GM19372 (cell line): Measurements from ENCODE around the gene FAM241A.
"Not testable (repeated sequence)": the region's sequence is repeated elsewhere in the genome, so short reads cannot be mapped to it uniquely, and the experiment has no call there.

Experiments
- ATAC-seq: cut with Tn5 transposase; IDR thresholded peaks from one replicate; pipeline ENCODE4 v1.9.1; 2021; ENCODE audit warnings: mild to moderate bottlenecking, low read depth, moderate library complexity; ENCODE audit not compliant: unreplicated experiment

FAM241A gene

GRCh38 chr4:112145326-112145789 is at the start of gene FAM241A:
Gene FAM241A, plus strand, starts transcription at chr4:112145454. Its CDS starts 127 bp downstream, at chr4:112145581.
- ATAC-seq: peak; percentile 89

GRCh38 chr4:112098841-112099530 is 46.3 kb upstream of the FAM241A start:
- no peak for ATAC-seq

- peak; percentile 68 for ATAC-seq
These were observed 45.5 kb upstream of the FAM241A start for GRCh38 chr4:112099701-112100297.

GRCh38 chr4:112102875-112103370 is 42.3 kb upstream of the FAM241A start:
- ATAC-seq: no peak

GRCh38 chr4:112105201-112105969 is 39.9 kb upstream of the FAM241A start:
- no peak for ATAC-seq

GRCh38 chr4:112109360-112110058 is 35.7 kb upstream of the FAM241A start:
- ATAC-seq: peak; percentile 62

GRCh38 chr4:112110059-112110425 is 35.2 kb upstream of the FAM241A start:
- no peak for ATAC-seq

- no peak for ATAC-seq
These were observed 33.9 kb upstream of the FAM241A start for GRCh38 chr4:112111306-112111705.

- not testable (repeated sequence) for ATAC-seq
These were observed 33.2 kb upstream of the FAM241A start for GRCh38 chr4:112112095-112112494.

GRCh38 chr4:112112590-112113170 is 32.6 kb upstream of the FAM241A start:
- ATAC-seq: no peak

GRCh38 chr4:112113864-112114263 is 31.4 kb upstream of the FAM241A start:
- ATAC-seq: no peak

- no peak for ATAC-seq
These were observed 30.8 kb upstream of the FAM241A start for GRCh38 chr4:112114452-112114851.

GRCh38 chr4:112118742-112119352 is 26.4 kb upstream of the FAM241A start:
- no peak for ATAC-seq

GRCh38 chr4:112119353-112119783 is 25.9 kb upstream of the FAM241A start:
- ATAC-seq: peak; percentile 78

- ATAC-seq: no peak
These were observed 25.2 kb upstream of the FAM241A start for GRCh38 chr4:112120021-112120420.

GRCh38 chr4:112125416-112125815 is 19.8 kb upstream of the FAM241A start:
- no peak for ATAC-seq

- ATAC-seq: no peak
These were observed 18.1 kb upstream of the FAM241A start for GRCh38 chr4:112127048-112127637.

GRCh38 chr4:112127803-112128202 is 17.5 kb upstream of the FAM241A start:
- ATAC-seq: no peak

- no peak for ATAC-seq
These were observed 16.8 kb upstream of the FAM241A start for GRCh38 chr4:112128452-112128851.
